Measurements from ENCODE around the gene SLC4A9. TPM values are rescaled to one million over a fixed set of nuclear protein-coding genes. Genes with fewer than 3 reads are reported as not detected.

Gene SLC4A9
- total and polyA plus RNA-seq, 2 experiments from 2014 or later: not detected

- H3K79me2 ChIP-seq (ENCODE audit: insufficient read depth): no peaks in the 10 kb centered on the region
- no peaks in the 10 kb centered on the region for H3K9me3 ChIP-seq (ENCODE audit: low read depth)
- no peak overlapping the region for H2AFZ ChIP-seq
- H3K4me1 ChIP-seq (ENCODE audit: insufficient read depth): no peaks in the 10 kb centered on the region
- no peaks in the 10 kb centered on the region for H3K9me2 ChIP-seq (ENCODE audit: insufficient read depth)
- no peak for DNase-seq
- no peaks in the 10 kb centered on the region for H3K27me3 ChIP-seq (replicated peaks; ENCODE audit: insufficient read depth)
- no peaks in the 10 kb centered on the region for H3F3A ChIP-seq (ENCODE audit: insufficient read depth)
- H3K9ac ChIP-seq: no peak overlapping the region
- H3K4me3 ChIP-seq: no peak overlapping the region
- no peak overlapping the region for H3K4me2 ChIP-seq (ENCODE audit: unreplicated experiment)
- no peaks in the 10 kb centered on the region for H4K20me1 ChIP-seq (ENCODE audit: insufficient read depth)
- in situ Hi-C loops (cut with MboI): no loop called here
- no peaks in the 10 kb centered on the region for H3K36me3 ChIP-seq (ENCODE audit: low read depth)
- H3K27ac ChIP-seq: no peak overlapping the region
- TF ChIP-seq EZH2phosphoT487 (IDR thresholded peaks at IDR 0.05; ENCODE audit: insufficient read depth, low read depth) (no peak), EZH2 (IDR thresholded peaks at IDR 0.05; ENCODE audit: insufficient read depth, poor library complexity, severe bottlenecking) (no peak)
These were observed 22.9 kb downstream of the SLC4A9 start for GRCh38 chr5:140382866-140383265.

- Histone ChIP-seq H3K79me2 (ENCODE audit: insufficient read depth) (no peaks in the 10 kb centered on the region), H3K36me3 (ENCODE audit: low read depth) (no peaks in the 10 kb centered on the region), H3K9me2 (ENCODE audit: insufficient read depth) (no peaks in the 10 kb centered on the region), H3K9ac (no peak overlapping the region), H3K27me3 (replicated peaks; ENCODE audit: insufficient read depth) (no peaks in the 10 kb centered on the region), H3K4me2 (ENCODE audit: unreplicated experiment) (no peak overlapping the region), H4K20me1 (ENCODE audit: insufficient read depth) (no peaks in the 10 kb centered on the region), H3K4me3 (no peak overlapping the region), H2AFZ (no peak overlapping the region), H3K9me3 (ENCODE audit: low read depth) (no peaks in the 10 kb centered on the region), H3F3A (ENCODE audit: insufficient read depth) (no peaks in the 10 kb centered on the region), H3K4me1 (ENCODE audit: insufficient read depth) (no peaks in the 10 kb centered on the region), H3K27ac (no peak overlapping the region)
- 88 to 93% methylated on average over 2 of the region's 2 CpGs for WGBS, 2 experiments (ENCODE audit: low coverage in 1 of 2, low lambda C conversion rate in 2 of 2, missing lambda C conversion rate in 2 of 2)
- TF ChIP-seq EZH2 (IDR thresholded peaks at IDR 0.05; ENCODE audit: insufficient read depth, poor library complexity, severe bottlenecking): no peak
- TF ChIP-seq EZH2phosphoT487 (IDR thresholded peaks at IDR 0.05; ENCODE audit: insufficient read depth, low read depth): no peak
- DNase-seq: no peak
- in situ Hi-C loops (cut with MboI): no loop called here
These were observed 23.3 kb downstream of the SLC4A9 start for GRCh38 chr5:140383300-140383699.

- Histone ChIP-seq H4K20me1 (ENCODE audit: insufficient read depth) (no peaks in the 10 kb centered on the region), H3K4me1 (ENCODE audit: insufficient read depth) (no peaks in the 10 kb centered on the region), H3F3A (ENCODE audit: insufficient read depth) (no peaks in the 10 kb centered on the region), H3K4me3 (no peak overlapping the region), H3K27me3 (replicated peaks; ENCODE audit: insufficient read depth) (no peaks in the 10 kb centered on the region), H3K79me2 (ENCODE audit: insufficient read depth) (no peaks in the 10 kb centered on the region), H3K36me3 (ENCODE audit: low read depth) (no peaks in the 10 kb centered on the region), H3K9ac (no peak overlapping the region), H2AFZ (no peak overlapping the region), H3K9me2 (ENCODE audit: insufficient read depth) (no peaks in the 10 kb centered on the region), H3K9me3 (ENCODE audit: low read depth) (no peaks in the 10 kb centered on the region), H3K4me2 (ENCODE audit: unreplicated experiment) (no peak overlapping the region), H3K27ac (no peak overlapping the region)
- no peak for TF ChIP-seq EZH2phosphoT487 (IDR thresholded peaks at IDR 0.05; ENCODE audit: insufficient read depth, low read depth)
- TF ChIP-seq EZH2 (IDR thresholded peaks at IDR 0.05; ENCODE audit: insufficient read depth, poor library complexity, severe bottlenecking): no peak
- in situ Hi-C loops (cut with MboI): no loop called here
- 76 to 81% methylated on average over 2 of the region's 2 CpGs for WGBS, 2 experiments (ENCODE audit: low coverage in 1 of 2, low lambda C conversion rate in 2 of 2, missing lambda C conversion rate in 2 of 2)
- DNase-seq: no peak
These were observed 28.1 kb downstream of the SLC4A9 start for GRCh38 chr5:140388052-140388451.

- in situ Hi-C loops (cut with MboI): no loop called here
- Histone ChIP-seq H3K9me2 (ENCODE audit: insufficient read depth) (no peaks in the 10 kb centered on the region), H3K4me1 (ENCODE audit: insufficient read depth) (no peaks in the 10 kb centered on the region), H3K9ac (no peak overlapping the region), H3F3A (ENCODE audit: insufficient read depth) (no peaks in the 10 kb centered on the region), H3K4me3 (no peak overlapping the region), H2AFZ (no peak overlapping the region), H4K20me1 (ENCODE audit: insufficient read depth) (no peaks in the 10 kb centered on the region), H3K36me3 (ENCODE audit: low read depth) (no peaks in the 10 kb centered on the region), H3K27me3 (replicated peaks; ENCODE audit: insufficient read depth) (no peaks in the 10 kb centered on the region), H3K9me3 (ENCODE audit: low read depth) (no peaks in the 10 kb centered on the region), H3K27ac (no peak overlapping the region), H3K4me2 (ENCODE audit: unreplicated experiment) (no peak overlapping the region), H3K79me2 (ENCODE audit: insufficient read depth) (no peaks in the 10 kb centered on the region)
- 75 to 100% methylated on average over 1 of the region's 1 CpG for WGBS, 2 experiments (ENCODE audit: low coverage in 1 of 2, low lambda C conversion rate in 2 of 2, missing lambda C conversion rate in 2 of 2)
- TF ChIP-seq EZH2 (IDR thresholded peaks at IDR 0.05; ENCODE audit: insufficient read depth, poor library complexity, severe bottlenecking) (no peak), EZH2phosphoT487 (IDR thresholded peaks at IDR 0.05; ENCODE audit: insufficient read depth, low read depth) (no peak)
- peak; percentile 43 for DNase-seq
These were observed 31.3 kb downstream of the SLC4A9 start for GRCh38 chr5:140391312-140391711.

- Histone ChIP-seq H3F3A (ENCODE audit: insufficient read depth) (no peaks in the 10 kb centered on the region), H3K79me2 (ENCODE audit: insufficient read depth) (no peaks in the 10 kb centered on the region), H3K27ac (no peak overlapping the region), H3K9ac (no peak overlapping the region), H3K4me3 (no peak overlapping the region), H4K20me1 (ENCODE audit: insufficient read depth) (no peaks in the 10 kb centered on the region), H3K4me1 (ENCODE audit: insufficient read depth) (no peaks in the 10 kb centered on the region), H3K4me2 (ENCODE audit: unreplicated experiment) (no peak overlapping the region), H2AFZ (no peak overlapping the region), H3K9me2 (ENCODE audit: insufficient read depth) (no peaks in the 10 kb centered on the region), H3K9me3 (ENCODE audit: low read depth) (no peaks in the 10 kb centered on the region), H3K27me3 (replicated peaks; ENCODE audit: insufficient read depth) (no peaks in the 10 kb centered on the region), H3K36me3 (ENCODE audit: low read depth) (no peaks in the 10 kb centered on the region)
- 76 to 77% methylated on average over 1 of the region's 1 CpG for WGBS, 2 experiments (ENCODE audit: low coverage in 1 of 2, low lambda C conversion rate in 2 of 2, missing lambda C conversion rate in 2 of 2)
- in situ Hi-C loops (cut with MboI): no loop called here
- TF ChIP-seq EZH2 (IDR thresholded peaks at IDR 0.05; ENCODE audit: insufficient read depth, poor library complexity, severe bottlenecking) (no peak), EZH2phosphoT487 (IDR thresholded peaks at IDR 0.05; ENCODE audit: insufficient read depth, low read depth) (no peak)
- DNase-seq: no peak
These were observed 31.7 kb downstream of the SLC4A9 start for GRCh38 chr5:140391732-140392131.
